Fibroblast of lung (primary cell): ENCODE data around the gene POMT1.

Experiments
- CTCF ChIP-seq, 2 donors: IDR thresholded peaks in 1 of 2; conservative IDR thresholded peaks in 1 of 2; 1 replicate in 1 of 2; 2 replicates in 1 of 2; pipeline ENCODE4 v1.5.1; 2011 to 2012; ENCODE audit warnings: low read length in 2 of 2, control low read depth in 1 of 2, inconsistent platforms in 1 of 2, low read depth in 1 of 2, mild to moderate bottlenecking in 1 of 2
- EZH2 ChIP-seq: IDR thresholded peaks from 2 replicates; pipeline ENCODE4 v1.5.1; 2012; ENCODE audit warnings: low read length, control low read depth, mild to moderate bottlenecking; ENCODE audit errors: missing control alignments

- TF ChIP-seq CTCF (conservative IDR thresholded peaks at IDR 0.05 in 1 of 2, IDR thresholded peaks at IDR 0.05 in 1 of 2; ENCODE audit: low read depth in 1 of 2, low read length in 2 of 2), result no peak
- no peak for TF ChIP-seq EZH2
Measured at GRCh38 chr9:131492070-131492469, 10.6 kb upstream of the POMT1 start.
